Measurements from ENCODE around the gene CSN2.
"Not testable (repeated sequence)": the region's sequence is repeated elsewhere in the genome, so short reads cannot be mapped to it uniquely, and the experiment has no call there.

Gene CSN2

DNA sequence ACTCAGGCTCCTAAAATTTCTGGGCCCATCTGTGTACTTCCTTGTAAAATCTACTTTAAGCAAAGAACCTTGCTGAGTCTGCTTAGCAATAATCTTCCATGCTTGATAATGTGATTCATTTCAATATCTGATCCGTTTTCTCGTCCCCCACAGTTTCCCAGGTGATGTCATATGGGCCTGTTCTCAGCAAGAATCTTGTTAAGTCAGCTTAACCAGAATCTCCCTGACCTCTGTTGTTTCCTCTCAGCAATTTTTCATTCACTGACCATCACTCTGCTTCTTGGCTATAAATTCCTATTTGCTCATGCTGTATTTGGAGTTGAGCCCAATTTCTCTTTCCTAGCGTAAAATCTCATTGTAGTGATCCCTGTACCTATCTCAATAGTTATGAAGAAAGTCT is 13.9 kb downstream of the CSN2 start:
- TF ChIP-seq JUND (IDR thresholded peaks at IDR 0.05; ENCODE audit: low read depth): no peak
- in situ Hi-C loops (cut with HindIII; ENCODE audit: low pct_unique_long_range_greater_than_20kb, low sequenced_read_pairs): no loop called here
- DNase-seq (ENCODE audit: low read depth in 1 of 2, low spot score in 1 of 2): no peak

DNA sequence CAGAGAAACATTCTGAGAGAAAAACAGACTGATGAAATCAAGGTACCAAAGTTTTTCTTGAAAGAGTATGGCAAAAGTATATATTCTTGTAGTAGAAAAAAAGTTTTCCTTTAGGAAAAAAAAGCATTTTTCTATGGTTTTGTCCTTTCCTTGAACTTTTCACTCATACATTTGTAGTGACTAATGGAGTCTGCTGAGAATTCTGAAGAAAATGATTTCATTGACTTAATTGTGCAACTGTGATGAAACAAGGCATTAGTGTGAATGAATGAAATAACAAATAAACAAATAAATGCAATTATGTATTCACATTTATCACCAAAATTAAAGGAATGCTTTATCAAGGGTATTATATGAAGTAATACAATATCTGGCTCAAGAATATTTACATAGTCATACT is 29.0 kb downstream of the CSN2 start:
- DNase-seq (ENCODE audit: low read depth in 1 of 2, low spot score in 1 of 2): no peak
- TF ChIP-seq JUND (IDR thresholded peaks at IDR 0.05; ENCODE audit: low read depth): no peak
- in situ Hi-C loops (cut with HindIII; ENCODE audit: low pct_unique_long_range_greater_than_20kb, low sequenced_read_pairs): no loop called here

DNA sequence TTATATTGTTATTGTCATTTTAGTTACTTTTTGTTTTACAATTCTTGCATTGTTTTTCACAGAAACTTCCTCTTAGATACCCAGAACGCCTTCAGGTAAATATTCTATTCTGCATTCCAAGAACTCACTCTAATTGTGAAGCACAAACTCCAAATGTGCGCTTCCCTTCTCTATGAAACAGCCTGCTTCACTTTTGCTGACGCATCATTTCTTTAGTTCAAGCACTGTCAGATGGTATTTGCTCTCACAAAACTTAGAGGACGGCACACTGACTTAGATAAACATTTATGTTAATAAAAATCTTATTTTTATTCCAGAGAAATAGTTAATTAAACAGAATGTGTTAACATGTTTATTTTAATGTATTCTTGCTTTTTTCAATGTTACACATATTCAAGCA is 31.4 kb downstream of the CSN2 start:
- TF ChIP-seq JUND (IDR thresholded peaks at IDR 0.05; ENCODE audit: low read depth): no peak
- no peak for DNase-seq (ENCODE audit: low read depth in 1 of 2, low spot score in 1 of 2)
- in situ Hi-C loops (cut with HindIII; ENCODE audit: low pct_unique_long_range_greater_than_20kb, low sequenced_read_pairs): no loop called here

DNA sequence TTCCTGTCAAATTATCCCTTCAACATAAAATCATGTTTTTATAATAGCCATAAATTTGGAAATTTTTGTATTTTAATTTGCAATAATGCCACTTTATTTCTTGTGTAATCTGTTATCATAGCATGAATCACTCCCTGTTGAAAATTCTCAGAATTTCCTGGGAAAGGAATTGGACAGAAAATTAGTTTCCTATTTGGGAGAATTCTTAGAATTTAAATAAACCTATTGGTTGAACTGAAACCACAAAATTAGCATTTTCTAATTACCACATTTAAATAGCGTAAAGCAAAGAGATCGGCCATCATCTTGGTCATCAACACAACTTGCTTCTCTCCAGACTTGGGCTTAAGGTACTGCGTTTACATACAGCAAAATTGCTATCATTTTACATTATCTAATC is 34.8 kb downstream of the CSN2 start, which contains the start of gene CSN1S1:
Gene CSN1S1 (plus strand): TSS at position 301 of the 400 bp plus-strand sequence. CDS start 1,488 bp downstream, outside the sequence.
- in situ Hi-C loops (cut with HindIII; ENCODE audit: low pct_unique_long_range_greater_than_20kb, low sequenced_read_pairs): no loop called here
- no peak for DNase-seq (ENCODE audit: low read depth in 1 of 2, low spot score in 1 of 2)
- no peak for TF ChIP-seq JUND (IDR thresholded peaks at IDR 0.05; ENCODE audit: low read depth)

DNA sequence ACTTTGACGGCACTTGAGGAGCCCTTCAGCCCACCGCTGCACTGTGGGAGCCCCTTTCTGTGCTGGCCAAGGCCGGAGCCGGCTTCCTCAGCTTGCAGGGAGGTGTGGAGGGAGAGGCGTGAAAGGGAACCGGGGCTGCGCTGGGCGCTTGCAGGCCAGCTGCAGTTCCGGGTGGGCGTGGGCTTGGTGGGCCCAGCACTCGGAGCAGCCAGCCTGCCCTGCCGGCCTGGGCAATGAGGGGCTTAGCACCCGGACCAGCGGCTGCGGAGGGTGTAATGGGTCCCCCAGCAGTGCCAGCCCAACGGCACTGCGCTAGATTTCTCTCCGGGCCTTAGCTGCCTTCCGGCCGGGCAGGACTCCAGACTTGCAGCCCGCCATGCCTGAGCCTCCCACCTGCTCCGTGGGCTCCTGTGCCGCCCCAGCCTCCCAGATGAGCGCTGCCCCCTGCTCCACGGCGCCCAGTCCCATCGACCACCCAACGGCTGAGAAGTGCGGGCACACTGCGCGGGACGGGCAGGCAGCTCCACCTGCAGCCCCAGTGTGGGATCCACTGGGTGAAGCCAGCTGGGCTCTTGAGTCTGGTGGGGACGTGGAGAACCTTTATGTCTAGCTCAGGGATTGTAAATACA is 41.6 kb downstream of the CSN2 start:
- DNase-seq (ENCODE audit: low read depth in 1 of 2, low spot score in 1 of 2); in situ Hi-C loops (cut with HindIII; ENCODE audit: low pct_unique_long_range_greater_than_20kb, low sequenced_read_pairs): not testable (repeated sequence)

DNA sequence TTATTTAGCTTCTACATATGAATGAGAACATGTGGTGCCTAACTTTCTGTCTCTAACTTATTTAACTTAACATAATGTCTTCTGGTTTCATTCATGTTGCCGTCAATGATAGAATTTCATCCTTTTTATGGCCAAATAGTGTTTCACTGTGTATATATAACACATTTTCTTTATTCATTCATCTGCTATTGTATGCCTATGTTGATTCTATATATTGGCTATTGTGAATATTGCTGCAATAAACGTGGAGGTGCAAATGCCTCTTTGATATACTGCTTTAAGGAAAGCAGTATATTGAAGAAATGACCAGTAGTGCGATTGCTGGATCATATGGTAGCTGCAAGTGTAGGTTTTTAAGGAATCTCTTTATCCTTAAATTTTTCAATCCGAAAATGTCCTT is 44.7 kb downstream of the CSN2 start:
- no peak for DNase-seq (ENCODE audit: low read depth in 1 of 2, low spot score in 1 of 2)
- in situ Hi-C loops (cut with HindIII; ENCODE audit: low pct_unique_long_range_greater_than_20kb, low sequenced_read_pairs): no loop called here
- TF ChIP-seq JUND (IDR thresholded peaks at IDR 0.05; ENCODE audit: low read depth): no peak

DNA sequence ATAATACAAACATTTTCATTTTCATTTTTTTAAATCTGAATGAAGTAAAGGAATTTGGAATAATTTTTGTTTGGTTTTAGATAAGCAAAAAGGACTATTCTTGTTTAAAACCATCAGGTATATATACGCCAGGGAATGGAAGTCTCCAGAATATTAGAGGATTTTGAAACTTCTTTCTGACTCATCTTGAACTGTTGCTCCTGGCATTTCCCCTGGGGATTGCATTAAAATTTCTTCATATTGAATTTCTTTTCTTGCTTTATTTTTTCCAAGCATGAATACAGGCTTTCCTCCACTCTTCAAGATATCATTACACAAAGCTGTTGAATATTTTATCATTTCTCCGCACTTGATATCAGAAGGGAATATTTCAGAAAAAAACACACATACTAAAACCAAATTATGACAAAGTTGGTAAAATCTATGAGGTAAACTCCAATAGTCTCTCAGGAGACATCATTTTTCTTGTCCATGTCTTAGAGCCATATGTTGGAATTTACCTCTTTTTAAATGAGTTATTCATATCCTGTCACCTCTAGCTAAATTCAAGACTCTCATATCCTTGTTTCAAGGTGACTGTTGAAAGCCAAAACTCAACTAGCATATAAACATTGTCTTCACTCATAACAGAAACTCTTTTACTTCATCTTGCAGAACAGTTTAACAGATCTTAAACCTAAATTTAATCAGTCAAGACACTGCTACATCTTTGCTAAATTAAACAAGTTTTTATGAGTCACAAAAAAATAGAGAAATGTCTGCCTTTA is 55.3 kb downstream of the CSN2 start:
- DNase-seq (ENCODE audit: low read depth in 1 of 2, low spot score in 1 of 2): no peak
- in situ Hi-C loops (cut with HindIII; ENCODE audit: low pct_unique_long_range_greater_than_20kb, low sequenced_read_pairs): no loop called here
- TF ChIP-seq JUND (IDR thresholded peaks at IDR 0.05; ENCODE audit: low read depth): no peak

DNA sequence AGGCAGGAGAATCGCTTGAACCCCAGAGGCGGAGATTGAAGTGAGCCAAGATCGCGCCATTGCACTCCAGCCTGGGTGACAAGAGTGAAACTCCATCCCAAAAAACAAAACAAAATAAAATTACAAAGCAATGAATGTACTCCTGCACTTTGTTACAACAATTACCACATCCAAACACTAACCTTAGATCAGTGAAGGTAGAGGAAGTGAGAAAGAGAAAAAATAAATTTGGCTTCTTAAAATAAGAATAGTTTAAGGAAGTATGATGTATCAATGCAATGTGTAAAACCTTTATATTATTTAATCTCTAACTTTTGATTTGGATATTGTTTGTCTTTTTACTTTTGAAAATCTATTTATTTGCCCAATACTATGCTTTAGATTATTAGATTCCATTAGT is 56.3 kb downstream of the CSN2 start:
- in situ Hi-C loops (cut with HindIII; ENCODE audit: low pct_unique_long_range_greater_than_20kb, low sequenced_read_pairs): no loop called here
- TF ChIP-seq JUND (IDR thresholded peaks at IDR 0.05; ENCODE audit: low read depth): no peak
- DNase-seq (ENCODE audit: low read depth in 1 of 2, low spot score in 1 of 2): no peak

DNA sequence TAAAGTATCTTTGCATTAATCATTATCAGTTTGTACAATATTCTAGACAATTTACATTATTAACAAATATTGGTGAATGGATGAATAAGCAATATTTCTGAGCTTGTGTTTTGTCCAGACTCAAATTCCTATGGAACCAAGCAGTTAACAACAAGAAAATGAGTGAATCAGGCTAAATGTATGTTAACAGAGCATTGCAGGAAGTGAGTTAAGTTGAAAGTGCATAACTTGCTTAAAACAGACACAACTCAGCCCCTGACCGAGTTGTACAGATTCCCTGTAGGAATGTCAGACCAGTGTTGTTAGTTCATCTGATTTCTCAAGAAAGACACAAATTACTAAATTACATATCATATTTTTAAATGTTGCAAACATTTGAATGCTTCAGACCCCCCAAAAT is 58.4 kb downstream of the CSN2 start:
- in situ Hi-C loops (cut with HindIII; ENCODE audit: low pct_unique_long_range_greater_than_20kb, low sequenced_read_pairs): no loop called here
- no peak for DNase-seq (ENCODE audit: low read depth in 1 of 2, low spot score in 1 of 2)
- TF ChIP-seq JUND (IDR thresholded peaks at IDR 0.05; ENCODE audit: low read depth): no peak

Measured in T47D (cell line).